ENCODE data around the gene G3BP1. TPM values are rescaled to one million over a fixed set of nuclear protein-coding genes. Genes with fewer than 3 reads are reported as not detected.
"Not testable (repeated sequence)": the region's sequence is repeated elsewhere in the genome, so short reads cannot be mapped to it uniquely, and the experiment has no call there.

The G3BP1 gene
- total RNA-seq, 1 donor, result 72.5 TPM

GRCh38 chr5:151772029-151772845 lies 483 bp downstream of the G3BP1 start:
- H3K9me3 ChIP-seq (ENCODE audit: low read depth, low read length), result no peaks in the 10 kb centered on the region
- no peaks in the 10 kb centered on the region for H3K27me3 ChIP-seq (ENCODE audit: insufficient read depth, low read length)
- peak overlapping the region; percentile 93 for H3K4me3 ChIP-seq (ENCODE audit: low read length)
- H3K4me1 ChIP-seq (ENCODE audit: insufficient read depth, low read length), result peaks cover 47% of the 10 kb centered on the region

- no peaks in the 10 kb centered on the region for H3K27me3 ChIP-seq (ENCODE audit: insufficient read depth, low read length)
- H3K9me3 ChIP-seq (ENCODE audit: low read depth, low read length), result no peaks in the 10 kb centered on the region
- H3K4me3 ChIP-seq (ENCODE audit: low read length), result peak overlapping the region; percentile 93
- peaks cover 47% of the 10 kb centered on the region for H3K4me1 ChIP-seq (ENCODE audit: insufficient read depth, low read length)
Observed at GRCh38 chr5:151772846-151773561, 1.2 kb downstream of the G3BP1 start.

GRCh38 chr5:151773951-151774350 lies 2.2 kb downstream of the G3BP1 start:
- Histone ChIP-seq H3K4me1 (ENCODE audit: insufficient read depth, low read length) (peaks cover 51% of the 10 kb centered on the region), H3K9me3 (ENCODE audit: low read depth, low read length) (no peaks in the 10 kb centered on the region), H3K27me3 (ENCODE audit: insufficient read depth, low read length) (no peaks in the 10 kb centered on the region), H3K4me3 (ENCODE audit: low read length) (peak overlapping the region; percentile 6)

- H3K9me3 ChIP-seq (ENCODE audit: low read depth, low read length), result no peaks in the 10 kb centered on the region
- H3K4me3 ChIP-seq (ENCODE audit: low read length), result no peak overlapping the region
- H3K4me1 ChIP-seq (ENCODE audit: insufficient read depth, low read length), result peaks cover 43% of the 10 kb centered on the region
- H3K27me3 ChIP-seq (ENCODE audit: insufficient read depth, low read length), result no peaks in the 10 kb centered on the region
Observed at GRCh38 chr5:151775025-151775606, 3.4 kb downstream of the G3BP1 start.

- no peak overlapping the region for H3K4me3 ChIP-seq (ENCODE audit: low read length)
- H3K9me3 ChIP-seq (ENCODE audit: low read depth, low read length), result no peaks in the 10 kb centered on the region
- H3K4me1 ChIP-seq (ENCODE audit: insufficient read depth, low read length), result peaks cover 37% of the 10 kb centered on the region
- no peaks in the 10 kb centered on the region for H3K27me3 ChIP-seq (ENCODE audit: insufficient read depth, low read length)
Observed at GRCh38 chr5:151779531-151780125, 7.9 kb downstream of the G3BP1 start.

GRCh38 chr5:151780348-151780747 lies 8.6 kb downstream of the G3BP1 start:
- Histone ChIP-seq H3K9me3 (ENCODE audit: low read depth, low read length) (no peaks in the 10 kb centered on the region), H3K27me3 (ENCODE audit: insufficient read depth, low read length) (no peaks in the 10 kb centered on the region), H3K4me1 (ENCODE audit: insufficient read depth, low read length) (peaks cover 36% of the 10 kb centered on the region), H3K4me3 (ENCODE audit: low read length) (no peak overlapping the region)

- H3K4me3 ChIP-seq (ENCODE audit: low read length), result no peak overlapping the region
- peaks cover 31% of the 10 kb centered on the region for H3K4me1 ChIP-seq (ENCODE audit: insufficient read depth, low read length)
- H3K9me3 ChIP-seq (ENCODE audit: low read depth, low read length), result no peaks in the 10 kb centered on the region
- no peaks in the 10 kb centered on the region for H3K27me3 ChIP-seq (ENCODE audit: insufficient read depth, low read length)
Observed at GRCh38 chr5:151781201-151781600, 9.4 kb downstream of the G3BP1 start.

- peaks cover 29% of the 10 kb centered on the region for H3K4me1 ChIP-seq (ENCODE audit: insufficient read depth, low read length)
- H3K4me3 ChIP-seq (ENCODE audit: low read length); H3K9me3 ChIP-seq (ENCODE audit: low read depth, low read length); H3K27me3 ChIP-seq (ENCODE audit: insufficient read depth, low read length): not testable (repeated sequence)
Observed at GRCh38 chr5:151783664-151784063, 11.9 kb downstream of the G3BP1 start.

GRCh38 chr5:151784141-151784540 lies 12.4 kb downstream of the G3BP1 start:
- no peaks in the 10 kb centered on the region for H3K27me3 ChIP-seq (ENCODE audit: insufficient read depth, low read length)
- no peak overlapping the region for H3K4me3 ChIP-seq (ENCODE audit: low read length)
- no peaks in the 10 kb centered on the region for H3K9me3 ChIP-seq (ENCODE audit: low read depth, low read length)
- H3K4me1 ChIP-seq (ENCODE audit: insufficient read depth, low read length), result peaks cover 26% of the 10 kb centered on the region

- H3K27me3 ChIP-seq (ENCODE audit: insufficient read depth, low read length), result no peaks in the 10 kb centered on the region
- H3K4me1 ChIP-seq (ENCODE audit: insufficient read depth, low read length), result peaks cover 16% of the 10 kb centered on the region
- no peaks in the 10 kb centered on the region for H3K9me3 ChIP-seq (ENCODE audit: low read depth, low read length)
- no peak overlapping the region for H3K4me3 ChIP-seq (ENCODE audit: low read length)
Observed at GRCh38 chr5:151786468-151786867, 14.7 kb downstream of the G3BP1 start.

GRCh38 chr5:151787817-151788216 lies 16.1 kb downstream of the G3BP1 start:
- Histone ChIP-seq H3K4me1 (ENCODE audit: insufficient read depth, low read length) (peaks cover 16% of the 10 kb centered on the region), H3K4me3 (ENCODE audit: low read length) (no peak overlapping the region), H3K9me3 (ENCODE audit: low read depth, low read length) (no peaks in the 10 kb centered on the region), H3K27me3 (ENCODE audit: insufficient read depth, low read length) (no peaks in the 10 kb centered on the region)

- H3K4me1 ChIP-seq (ENCODE audit: insufficient read depth, low read length), result no peaks in the 10 kb centered on the region
- no peaks in the 10 kb centered on the region for H3K9me3 ChIP-seq (ENCODE audit: low read depth, low read length)
- H3K27me3 ChIP-seq (ENCODE audit: insufficient read depth, low read length), result no peaks in the 10 kb centered on the region
- no peak overlapping the region for H3K4me3 ChIP-seq (ENCODE audit: low read length)
Observed at GRCh38 chr5:151793358-151793757, 21.6 kb downstream of the G3BP1 start.

GRCh38 chr5:151795426-151795825 lies 23.7 kb downstream of the G3BP1 start:
- Histone ChIP-seq H3K27me3 (ENCODE audit: insufficient read depth, low read length) (no peaks in the 10 kb centered on the region), H3K4me1 (ENCODE audit: insufficient read depth, low read length) (no peaks in the 10 kb centered on the region), H3K4me3 (ENCODE audit: low read length) (no peak overlapping the region), H3K9me3 (ENCODE audit: low read depth, low read length) (no peaks in the 10 kb centered on the region)

GRCh38 chr5:151798674-151799073 lies 26.9 kb downstream of the G3BP1 start:
- Histone ChIP-seq H3K4me1 (ENCODE audit: insufficient read depth, low read length) (no peaks in the 10 kb centered on the region), H3K9me3 (ENCODE audit: low read depth, low read length) (no peaks in the 10 kb centered on the region), H3K4me3 (ENCODE audit: low read length) (no peak overlapping the region), H3K27me3 (ENCODE audit: insufficient read depth, low read length) (no peaks in the 10 kb centered on the region)

- no peaks in the 10 kb centered on the region for H3K4me1 ChIP-seq (ENCODE audit: insufficient read depth, low read length)
- H3K4me3 ChIP-seq (ENCODE audit: low read length), result no peak overlapping the region
- H3K9me3 ChIP-seq (ENCODE audit: low read depth, low read length), result no peaks in the 10 kb centered on the region
- no peaks in the 10 kb centered on the region for H3K27me3 ChIP-seq (ENCODE audit: insufficient read depth, low read length)
Observed at GRCh38 chr5:151799407-151799806, 27.7 kb downstream of the G3BP1 start.
